Central memory CD8-positive, alpha-beta T cell (primary cell): ENCODE data around the gene RTP3.

Experiments
- ATAC-seq: fragments of 150-1000 bp; cut with Tn5 transposase; replicated peaks from 2 replicates; pipeline ENCODE4 v1.10.0; 2022; ENCODE audit warnings: mild to moderate bottlenecking, moderate FRiP score, moderate number of reproducible peaks; ENCODE audit not compliant: poor library complexity, severe bottlenecking; ENCODE audit errors: extremely low read depth
- DNase-seq, 2 donors: peaks; one replicate each; pipeline ENCODE4 v3.0.0; 2021; ENCODE audit warnings: low spot score in 2 of 2
- H3K27ac Mint-ChIP-seq: one replicate; pipeline ENCODE4 v1.8.0; 2022; ENCODE audit warnings: low read depth, mild to moderate bottlenecking, moderate library complexity, mixed read lengths
- H3K27me3 Mint-ChIP-seq: one replicate; pipeline ENCODE4 v1.8.0; 2022; ENCODE audit warnings: mixed read lengths
- H3K36me3 Mint-ChIP-seq: one replicate; pipeline ENCODE4 v1.8.0; 2022; ENCODE audit warnings: mild to moderate bottlenecking, moderate library complexity, mixed read lengths; ENCODE audit not compliant: insufficient read depth
- H3K4me1 Mint-ChIP-seq: one replicate; pipeline ENCODE4 v1.8.0; 2022; ENCODE audit warnings: mixed read lengths
- H3K4me3 Mint-ChIP-seq: one replicate; pipeline ENCODE4 v1.8.0; 2022; ENCODE audit warnings: mild to moderate bottlenecking, moderate library complexity, mixed read lengths
- H3K9me3 Mint-ChIP-seq: one replicate; pipeline ENCODE4 v1.8.0; 2022; ENCODE audit warnings: mixed read lengths

Gene RTP3

GRCh38 chr3:46549989-46550388, 52.2 kb downstream of the RTP3 start:
- ATAC-seq = no peak
- Mint-ChIP-seq H3K9me3 (no peaks in the 10 kb centered on the region), H3K4me3 (no peak overlapping the region), H3K27ac (no peak overlapping the region), H3K36me3 (no peaks in the 10 kb centered on the region), H3K4me1 (no peaks in the 10 kb centered on the region), H3K27me3 (peaks cover 21% of the 10 kb centered on the region)
- DNase-seq = no peak
